Brain microvascular endothelial cell (primary cell): ENCODE measurements around the gene HMG20A.

ENCODE experiments used
- DNase-seq: peaks from one replicate; pipeline ENCODE4 v3.0.0-alpha.2; 2020
- H3K27ac ChIP-seq: fragments of 250-450 bp; sonication (Bioruptor Pico); 2 replicates; pipeline ENCODE4 v1.5.1; 2020; ENCODE audit warnings: mild to moderate bottlenecking, moderate library complexity
- H3K27me3 ChIP-seq: fragments of 250-450 bp; sonication (Bioruptor Pico); replicated peaks from 2 replicates; pipeline ENCODE4 v1.5.1; 2020; ENCODE audit warnings: mild to moderate bottlenecking
- H3K36me3 ChIP-seq: fragments of 250-450 bp; sonication (Bioruptor Pico); replicated peaks from 2 replicates; pipeline ENCODE4 v1.5.1; 2020; ENCODE audit warnings: mild to moderate bottlenecking
- H3K4me3 ChIP-seq: 2 replicates; pipeline ENCODE4 v1.5.1; 2011; ENCODE audit warnings: low read depth, mild to moderate bottlenecking, control low read depth, low read length, moderate library complexity
- in situ Hi-C: cut with HindIII; loops from 2 replicates; pipeline ENCODE4 v1.10.0; 2017; ENCODE audit warnings: low sequenced_read_pairs, low pct_ligation_motif_present
- TF ChIP-seq, protein P1 (sequence below): IDR thresholded peaks from 2 replicates; pipeline ENCODE4 v1.5.1; 2011; ENCODE audit warnings: low read depth, mild to moderate bottlenecking, moderate library complexity, low read length, control low read depth, inconsistent platforms; ENCODE audit errors: missing control alignments

Gene HMG20A

DNA sequence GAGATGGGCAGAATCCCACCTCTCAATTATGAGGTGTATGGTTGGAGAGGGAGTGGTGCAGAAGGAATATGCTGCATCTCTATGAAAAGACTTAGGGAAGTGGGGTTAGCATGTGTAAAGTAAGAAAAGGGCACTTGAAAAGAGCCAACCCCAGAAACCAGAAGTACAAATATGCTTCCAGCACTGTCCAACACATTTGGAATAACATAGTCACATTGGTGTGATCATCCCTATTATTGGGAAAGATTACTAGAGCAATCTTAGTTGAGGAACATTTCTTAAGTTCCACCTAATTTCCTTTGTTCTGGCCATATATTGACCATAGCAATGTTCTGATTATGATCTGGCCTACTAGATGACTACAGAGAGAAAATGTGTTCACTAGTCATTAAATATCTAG, 34.3 kb downstream of the HMG20A start:
- DNase-seq: no peak
- H3K36me3 ChIP-seq: no peaks in the 10 kb centered on the region
- TF ChIP-seq, protein P1, sequence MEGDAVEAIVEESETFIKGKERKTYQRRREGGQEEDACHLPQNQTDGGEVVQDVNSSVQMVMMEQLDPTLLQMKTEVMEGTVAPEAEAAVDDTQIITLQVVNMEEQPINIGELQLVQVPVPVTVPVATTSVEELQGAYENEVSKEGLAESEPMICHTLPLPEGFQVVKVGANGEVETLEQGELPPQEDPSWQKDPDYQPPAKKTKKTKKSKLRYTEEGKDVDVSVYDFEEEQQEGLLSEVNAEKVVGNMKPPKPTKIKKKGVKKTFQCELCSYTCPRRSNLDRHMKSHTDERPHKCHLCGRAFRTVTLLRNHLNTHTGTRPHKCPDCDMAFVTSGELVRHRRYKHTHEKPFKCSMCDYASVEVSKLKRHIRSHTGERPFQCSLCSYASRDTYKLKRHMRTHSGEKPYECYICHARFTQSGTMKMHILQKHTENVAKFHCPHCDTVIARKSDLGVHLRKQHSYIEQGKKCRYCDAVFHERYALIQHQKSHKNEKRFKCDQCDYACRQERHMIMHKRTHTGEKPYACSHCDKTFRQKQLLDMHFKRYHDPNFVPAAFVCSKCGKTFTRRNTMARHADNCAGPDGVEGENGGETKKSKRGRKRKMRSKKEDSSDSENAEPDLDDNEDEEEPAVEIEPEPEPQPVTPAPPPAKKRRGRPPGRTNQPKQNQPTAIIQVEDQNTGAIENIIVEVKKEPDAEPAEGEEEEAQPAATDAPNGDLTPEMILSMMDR: no peak
- in situ Hi-C loops: no loop called here
- H3K27me3 ChIP-seq: no peaks in the 10 kb centered on the region
- peak overlapping the region; percentile 79 for H3K27ac ChIP-seq
- no peak overlapping the region for H3K4me3 ChIP-seq

DNA sequence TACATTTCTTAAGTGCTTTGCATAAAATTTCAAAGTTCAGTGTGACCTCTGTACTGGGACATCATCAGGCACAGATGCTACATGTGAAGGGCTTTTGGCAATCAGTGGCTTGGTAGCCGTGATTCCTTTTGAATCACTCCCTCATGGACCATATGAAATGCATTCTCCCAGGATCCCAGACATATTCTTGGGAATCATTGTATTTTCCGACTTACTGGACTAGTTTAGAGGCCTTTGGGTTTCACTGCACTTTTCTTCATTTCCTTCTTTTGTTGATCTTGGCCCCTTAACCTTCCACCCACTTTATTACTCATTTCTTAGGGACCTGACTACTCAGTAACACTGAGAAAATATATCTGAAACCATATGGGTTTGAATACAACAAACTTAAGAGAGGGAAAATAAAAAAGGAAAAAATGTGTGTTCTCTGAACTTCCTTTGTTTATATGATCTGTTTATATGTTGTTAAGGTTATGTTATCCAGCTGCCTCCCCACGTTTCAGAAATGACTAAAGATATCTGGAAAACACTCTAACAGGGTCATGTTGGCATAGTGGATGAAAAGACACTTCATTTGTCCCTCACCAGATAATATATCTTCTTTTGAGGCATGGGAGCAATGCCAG, 35.1 kb downstream of the HMG20A start:
- DNase-seq: peak; percentile 55
- TF ChIP-seq, protein P1: no peak
- in situ Hi-C loops: no loop called here
- no peak overlapping the region for H3K4me3 ChIP-seq
- H3K36me3 ChIP-seq: no peaks in the 10 kb centered on the region
- H3K27me3 ChIP-seq: no peaks in the 10 kb centered on the region
- peak overlapping the region; percentile 79 for H3K27ac ChIP-seq

DNA sequence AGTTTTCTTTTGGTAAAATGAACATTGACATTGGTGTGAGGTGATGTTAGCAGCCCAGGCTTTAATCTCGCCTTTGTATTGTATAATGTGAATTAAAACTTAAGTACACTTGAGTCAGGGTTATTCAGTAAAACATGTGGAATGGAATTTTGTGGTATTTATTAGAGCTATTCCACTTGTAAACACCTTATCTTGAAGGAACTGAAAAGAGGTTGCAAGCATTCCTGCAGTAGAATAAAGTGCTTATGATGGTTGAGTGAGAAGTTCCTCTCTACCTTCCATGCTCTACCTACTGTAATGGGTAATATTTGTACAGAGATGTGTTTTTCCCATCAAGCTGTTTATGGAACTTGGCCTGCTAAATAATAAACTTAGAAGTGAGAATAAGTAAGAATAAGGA, 36.1 kb downstream of the HMG20A start:
- TF ChIP-seq, protein P1: no peak
- Histone ChIP-seq H3K4me3 (no peak overlapping the region), H3K27ac (peak overlapping the region; percentile 79), H3K27me3 (no peaks in the 10 kb centered on the region), H3K36me3 (no peaks in the 10 kb centered on the region)
- no peak for DNase-seq
- in situ Hi-C loops: no loop called here

DNA sequence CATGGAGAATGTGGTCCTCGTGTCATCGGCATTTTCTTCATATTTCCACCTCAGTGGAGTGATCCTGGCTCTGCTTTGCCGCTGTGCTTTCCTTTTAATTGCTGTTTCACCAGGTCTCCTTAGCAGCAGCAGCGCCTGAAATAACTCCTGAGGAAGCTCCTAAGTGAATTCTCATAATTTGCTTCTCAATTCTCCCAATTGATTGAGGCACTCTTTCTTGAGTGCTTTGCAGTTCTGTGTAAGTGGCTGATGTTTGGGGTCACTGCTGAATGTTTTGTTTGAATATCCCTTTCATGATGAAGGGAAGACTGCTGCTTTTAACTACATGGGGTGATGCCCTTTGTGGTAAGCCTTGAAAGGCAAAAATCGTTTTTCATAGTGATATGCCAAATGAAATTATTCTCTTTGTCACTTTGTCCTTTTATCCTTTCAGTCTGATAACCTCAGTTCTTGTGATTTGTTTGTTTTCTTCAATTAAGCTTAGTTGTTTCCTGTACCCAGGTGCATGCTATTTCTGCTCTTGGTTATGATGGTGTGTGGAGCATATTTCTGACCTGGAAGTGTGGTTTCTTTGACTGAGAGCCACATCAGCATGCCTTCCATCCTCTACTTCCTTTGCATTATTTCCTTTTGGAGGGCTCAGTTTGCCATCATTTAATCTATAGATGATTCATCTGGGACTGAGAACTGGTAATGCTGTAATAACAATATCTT, 36.7 kb downstream of the HMG20A start:
- H3K36me3 ChIP-seq: no peaks in the 10 kb centered on the region
- in situ Hi-C loops: no loop called here
- H3K4me3 ChIP-seq: no peak overlapping the region
- H3K27me3 ChIP-seq: no peaks in the 10 kb centered on the region
- no peak for DNase-seq
- peak overlapping the region; percentile 79 for H3K27ac ChIP-seq
- TF ChIP-seq, protein P1: no peak

DNA sequence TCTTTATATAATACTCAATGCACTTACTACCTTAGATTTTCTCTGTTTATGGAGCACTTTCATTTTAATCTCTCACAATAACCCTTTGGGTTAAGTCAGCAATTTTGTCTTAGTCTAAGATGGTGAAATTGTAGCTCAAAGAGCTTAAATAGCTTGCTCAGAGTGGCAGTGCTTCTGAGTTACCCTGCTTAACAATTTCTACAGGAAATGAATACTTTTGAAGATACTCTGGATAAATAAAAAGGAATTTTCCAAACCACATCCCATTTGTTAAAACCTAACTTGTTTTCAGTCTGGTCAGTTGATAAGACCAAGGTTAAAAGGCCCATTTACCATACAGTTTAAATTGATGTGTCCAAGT, 37.2 kb downstream of the HMG20A start:
- in situ Hi-C loops: no loop called here
- Histone ChIP-seq H3K27me3 (no peaks in the 10 kb centered on the region), H3K4me3 (no peak overlapping the region), H3K27ac (peak overlapping the region; percentile 79), H3K36me3 (no peaks in the 10 kb centered on the region)
- peak; percentile 27 for DNase-seq
- TF ChIP-seq, protein P1: no peak

DNA sequence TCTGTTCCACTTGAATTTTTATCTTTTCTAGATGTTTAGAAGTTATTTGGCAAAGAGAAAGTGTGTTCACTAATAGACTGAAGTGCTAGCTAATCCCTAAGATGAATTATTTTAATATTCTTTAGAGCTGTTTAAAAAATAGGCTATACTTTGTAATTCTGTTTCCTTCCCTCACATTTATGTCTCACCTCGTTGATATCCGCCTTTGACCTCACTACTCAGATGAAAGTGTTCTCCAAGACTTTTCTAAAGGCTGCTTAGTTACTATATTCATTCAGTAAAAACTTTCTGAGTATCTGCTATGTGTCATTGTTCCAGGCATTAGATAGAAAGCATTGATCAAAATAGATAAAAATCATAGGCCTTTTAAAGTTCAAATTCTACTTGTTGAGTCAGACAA, 38.3 kb downstream of the HMG20A start:
- TF ChIP-seq, protein P1: no peak
- peaks cover 3% of the 10 kb centered on the region for H3K36me3 ChIP-seq
- H3K27ac ChIP-seq: peak overlapping the region; percentile 79

More for the DNA sequence above, 38.3 kb downstream of the HMG20A start:
- H3K4me3 ChIP-seq: no peak overlapping the region
- no peak for DNase-seq
- in situ Hi-C loops: no loop called here
- no peaks in the 10 kb centered on the region for H3K27me3 ChIP-seq
